SK-N-SH (cell line): ENCODE results near the gene HOXC10. TPM values are rescaled to one million over a fixed set of nuclear protein-coding genes. Genes with fewer than 3 reads are reported as not detected.
A peak's percentile ranks its signal among the peaks of the same experiment; 100 is the strongest.

ENCODE experiments used
- CTCF ChIA-PET: fragments of 300-600, 350-600 bp; formaldehyde crosslinking; extraction: SDS; loops from one replicate; lab custom pipeline; 2021; lab: Yijun Ruan, JAX
- POLR2A ChIA-PET: fragments of 350-600 bp; sonication (Branson Sonifier 250); formaldehyde crosslinking; extraction: SDS; loops from one replicate; lab custom pipeline; 2020; ENCODE audit warnings: antibody characterized with exemption, inconsistent platforms; lab: Yijun Ruan, JAX
- DNase-seq: peaks from one replicate; pipeline ENCODE4 v3.0.0; 2012
- H2AFZ ChIP-seq: fragments of 200-600 bp; sonication (generic); 2 replicates; pipeline ENCODE4 v1.8.1; 2016; ENCODE audit warnings: antibody characterized with exemption, mild to moderate bottlenecking, low read depth
- H3F3A ChIP-seq: fragments of 200-600 bp; sonication (generic); replicated peaks from 2 replicates; pipeline ENCODE3; 2016; ENCODE audit warnings: antibody characterized with exemption, mild to moderate bottlenecking; ENCODE audit not compliant: insufficient read depth
- H3K27ac ChIP-seq, 2 experiments: fragments of 200-500 bp in 1 of 2; fragments of 200-600 bp in 1 of 2; sonication (Bioruptor generic) in 1 of 2; sonication (generic), shearing (Covaris generic) in 1 of 2; 2 replicates each; pipeline versions ENCODE4 v1.5.1 to v1.6.1; 2014 to 2016; ENCODE audit warnings: low read depth in 2 of 2, inconsistent platforms in 1 of 2, low read length in 1 of 2, mild to moderate bottlenecking in 1 of 2, mixed read lengths in 1 of 2
- H3K27me3 ChIP-seq: fragments of 200-600 bp; sonication (generic), shearing (Covaris generic); 2 replicates; pipeline ENCODE4 v1.6.1; 2016; ENCODE audit warnings: mixed run types; ENCODE audit not compliant: insufficient read depth
- H3K36me3 ChIP-seq, 2 experiments: fragments of 200-500 bp in 1 of 2; fragments of 200-600 bp in 1 of 2; sonication (Bioruptor generic) in 1 of 2; sonication (generic) in 1 of 2; replicated peaks in 1 of 2; 2 replicates each; pipeline versions ENCODE3 to v1.5.1; 2014 to 2016; ENCODE audit warnings: low read length in 1 of 2, mild to moderate bottlenecking in 1 of 2; ENCODE audit not compliant: insufficient read depth in 2 of 2, control insufficient read depth in 1 of 2
- H3K4me1 ChIP-seq, 2 experiments: fragments of 200-500 bp in 1 of 2; fragments of 200-600 bp in 1 of 2; sonication (Bioruptor generic) in 1 of 2; sonication (generic), shearing (Covaris generic) in 1 of 2; 2 replicates each; pipeline versions ENCODE4 v1.5.1 to v1.6.1; 2014 to 2016; ENCODE audit warnings: low read depth in 1 of 2, low read length in 1 of 2, mixed run types in 1 of 2; ENCODE audit not compliant: insufficient read depth in 2 of 2, control insufficient read depth in 1 of 2
- H3K4me2 ChIP-seq: fragments of 200-600 bp; sonication (generic), shearing (Covaris generic); 2 replicates; pipeline ENCODE4 v1.6.1; 2017; ENCODE audit warnings: mixed run types
- H3K4me3 ChIP-seq, 2 experiments: fragments of 200-500 bp in 1 of 2; fragments of 200-600 bp in 1 of 2; sonication (Bioruptor generic) in 1 of 2; sonication (generic), shearing (Covaris generic) in 1 of 2; 2 replicates each; pipeline versions ENCODE4 v1.5.1 to v1.8.1; 2014 to 2016; ENCODE audit warnings: low read depth in 2 of 2, inconsistent platforms in 1 of 2, low read length in 1 of 2, mild to moderate bottlenecking in 1 of 2, mixed read lengths in 1 of 2, moderate library complexity in 1 of 2
- H3K79me2 ChIP-seq: fragments of 200-600 bp; sonication (generic); 2 replicates; pipeline ENCODE4 v1.8.1; 2017; ENCODE audit warnings: mild to moderate bottlenecking; ENCODE audit not compliant: insufficient read depth
- H3K9ac ChIP-seq: fragments of 200-600 bp; sonication (generic); 2 replicates; pipeline ENCODE4 v1.6.1; 2017; ENCODE audit warnings: mixed run types
- H3K9me2 ChIP-seq: fragments of 200-600 bp; sonication (generic); 2 replicates; pipeline ENCODE4 v1.6.1; 2017; ENCODE audit warnings: mixed run types
- H3K9me3 ChIP-seq: fragments of 200-600 bp; sonication (generic); 2 replicates; pipeline ENCODE4 v1.6.1; 2017; ENCODE audit warnings: mixed run types, mild to moderate bottlenecking, moderate library complexity
- H4K20me1 ChIP-seq: fragments of 200-600 bp; sonication (generic); 2 replicates; pipeline ENCODE4 v1.6.1; 2017; ENCODE audit warnings: mild to moderate bottlenecking, mixed run types; ENCODE audit not compliant: insufficient read depth
- EZH2phosphoT487 ChIP-seq: fragments of 200-600 bp; sonication (generic); IDR thresholded peaks from 2 replicates; pipeline ENCODE4 v1.6.1; 2017; ENCODE audit warnings: low read depth, mixed run types, mild to moderate bottlenecking, antibody characterized with exemption, moderate library complexity, borderline replicate concordance
- FOSL2 ChIP-seq: IDR thresholded peaks from 2 replicates; pipeline ENCODE4 v1.4.0; 2012; ENCODE audit warnings: low read depth, mild to moderate bottlenecking, moderate library complexity, borderline replicate concordance
- FOXJ3 ChIP-seq: sonication (generic); formaldehyde crosslinking; IDR thresholded peaks from 2 replicates; pipeline ENCODE4 v1.5.1; 2020; ENCODE audit warnings: mild to moderate bottlenecking, missing genetic modification reagents
- MEF2A ChIP-seq: IDR thresholded peaks from 2 replicates; pipeline ENCODE4 v1.4.0; 2012; ENCODE audit warnings: low read depth, borderline replicate concordance
- MXI1 ChIP-seq: IDR thresholded peaks from 2 replicates; pipeline ENCODE4 v1.6.1; 2012; ENCODE audit warnings: mild to moderate bottlenecking, low read depth, low read length, improper control_type of control experiment
- NFIC ChIP-seq: IDR thresholded peaks from 2 replicates; pipeline ENCODE4 v1.4.0; 2012; ENCODE audit warnings: borderline replicate concordance
- NRF1 ChIP-seq: IDR thresholded peaks from 2 replicates; pipeline ENCODE4 v1.6.1; 2012; ENCODE audit warnings: low read depth, mild to moderate bottlenecking, low read length
- PBX3 ChIP-seq: IDR thresholded peaks from 2 replicates; pipeline ENCODE4; 2012
- RAD21 ChIP-seq: IDR thresholded peaks from 2 replicates; pipeline ENCODE4 v1.6.1; 2012; ENCODE audit warnings: mild to moderate bottlenecking, low read length
- RCOR1 ChIP-seq: fragments of 150-350 bp; IDR thresholded peaks from 2 replicates; pipeline ENCODE4 v1.6.1; 2017; ENCODE audit warnings: antibody characterized with exemption, low read length
- RFX5 ChIP-seq: IDR thresholded peaks from 2 replicates; pipeline ENCODE4 v1.6.1; 2012; ENCODE audit warnings: mild to moderate bottlenecking, improper control_type of control experiment, low read length
- SIN3A ChIP-seq: IDR thresholded peaks from 2 replicates; pipeline ENCODE4 v1.6.1; 2012; ENCODE audit warnings: low read depth, mild to moderate bottlenecking, low read length, moderate library complexity, borderline replicate concordance
- USF2 ChIP-seq: fragments of 150-350 bp; IDR thresholded peaks from 2 replicates; pipeline ENCODE4 v1.6.1; 2017; ENCODE audit warnings: antibody characterized with exemption, low read length, low read depth, borderline replicate concordance
- YY1 ChIP-seq: IDR thresholded peaks from 2 replicates; pipeline ENCODE4 v1.4.0; 2012; ENCODE audit warnings: low read depth, mild to moderate bottlenecking
- ZBTB33 ChIP-seq: IDR thresholded peaks from 2 replicates; pipeline ENCODE4 v1.4.0; 2012; ENCODE audit warnings: low read depth, borderline replicate concordance
- WGBS: methylation state at CpG from one replicate; pipeline ENCODE4 v1.1.6; 2017; ENCODE audit warnings: low lambda C conversion rate; 5-methylcytosine and 5-hydroxymethylcytosine counted together
- polyA plus RNA-seq, 3 experiments: library from polyadenylated mRNA; depleted of rRNA; stranded (reverse); fragments of >200 nt; gene quantifications; 2 replicates each; pipeline ENCODE4 v1.2.3, GENCODE V29; 2012

Gene HOXC10
- polyA plus RNA-seq, 1 of the 3 experiments (the other 2 are of a cell fraction) = 0.03 TPM

GRCh38 chr12:54010053-54010971, 25.4 kb downstream of the HOXC10 start:
- H3K4me1 ChIP-seq = peaks cover 0 to 17% of the 10 kb centered on the region in 2 experiments; a peak in 1 of 4 replicates
- H3F3A ChIP-seq = peaks cover 8% of the 10 kb centered on the region
- H3K9me2 ChIP-seq = no peaks in the 10 kb centered on the region
- no peak overlapping the region for H3K9ac ChIP-seq
- H2AFZ ChIP-seq = no peak overlapping the region
- H3K79me2 ChIP-seq = no peaks in the 10 kb centered on the region
- TF ChIP-seq EZH2phosphoT487 = no peak
- no peak for TF ChIP-seq FOXJ3
- TF ChIP-seq RAD21 = no peak
- no peak for TF ChIP-seq NFIC
- H3K9me3 ChIP-seq = no peaks in the 10 kb centered on the region
- H4K20me1 ChIP-seq = no peaks in the 10 kb centered on the region
- H3K27me3 ChIP-seq = no peaks in the 10 kb centered on the region
- H3K27ac ChIP-seq = no peak overlapping the region
- no peak for DNase-seq
- 88% methylated on average over 10 of the region's 10 CpGs for WGBS
- POLR2A ChIA-PET = interaction anchor here (1.1 kb wide), 1 partner anchor 185 kb away, joined by 3 read pairs; no protein-coding TSS in a partner anchor
- CTCF ChIA-PET = interaction anchor here (0.6 to 24.5 kb wide), 10 partner anchors 11 to 389 kb away, joined by 3 to 568 read pairs (median 7); partner anchors contain the start of genes HOXC10, HOXC5, HOXC6 and HOXC9
- peak overlapping the region in 1 of 2 experiments; percentile 48; a peak in 2 of 4 replicates for H3K4me3 ChIP-seq
- H3K4me2 ChIP-seq = no peak overlapping the region; the same call in 1 of the 2 replicates
- no peaks in the 10 kb centered on the region for H3K36me3 ChIP-seq

- Histone ChIP-seq H3K4me2 (no peak overlapping the region), H3K4me3 (no peak overlapping the region), H3K27me3 (no peaks in the 10 kb centered on the region), H3K27ac (no peak overlapping the region), H2AFZ (no peak overlapping the region), H3K4me1 (peaks cover 0 to 19% of the 10 kb centered on the region in 2 experiments; a peak in 1 of 4 replicates), H3K9me2 (no peaks in the 10 kb centered on the region), H3F3A (peaks cover 8% of the 10 kb centered on the region), H3K9me3 (no peaks in the 10 kb centered on the region), H3K36me3 (no peaks in the 10 kb centered on the region), H3K9ac (no peak overlapping the region), H3K79me2 (no peaks in the 10 kb centered on the region), H4K20me1 (no peaks in the 10 kb centered on the region)
- no peak for DNase-seq
- WGBS = 80% methylated on average over 17 of the region's 17 CpGs
- TF ChIP-seq RCOR1 = no peak
- TF ChIP-seq RFX5 = no peak
- TF ChIP-seq FOSL2 = no peak
- TF ChIP-seq YY1 = no peak
- TF ChIP-seq PBX3 = no peak
- TF ChIP-seq USF2 = no peak
- no peak for TF ChIP-seq SIN3A
- TF ChIP-seq FOXJ3 = no peak
- no peak for TF ChIP-seq ZBTB33
- TF ChIP-seq MEF2A = no peak
- no peak for TF ChIP-seq MXI1
- no peak for TF ChIP-seq NRF1
- POLR2A ChIA-PET = interaction anchor here (1.1 kb wide), 1 partner anchor 185 kb away, joined by 3 read pairs; no protein-coding TSS in a partner anchor
- CTCF ChIA-PET = interaction anchor here (0.6 to 24.5 kb wide), 8 partner anchors 11 to 388 kb away, joined by 3 to 568 read pairs (median 3); partner anchors contain the start of genes HOXC5, HOXC6, HOXC9 and SMUG1
Observed at GRCh38 chr12:54010972-54011664, 26.2 kb downstream of the HOXC10 start.
